AG10803 (cell line): ENCODE results near the gene PLIN5.

Source experiments
- DNase-seq: peaks from one replicate; pipeline ENCODE4 v3.0.0; 2010; ENCODE audit warnings: low read depth
- H3K4me3 ChIP-seq: 2 replicates; pipeline ENCODE4 v1.5.1; 2011; ENCODE audit warnings: mild to moderate bottlenecking, low read length, control low read depth
- CTCF ChIP-seq: conservative IDR thresholded peaks from 2 replicates; pipeline ENCODE4 v1.5.1; 2011; ENCODE audit warnings: mild to moderate bottlenecking, low read length, control low read depth, inconsistent platforms

Gene PLIN5

GRCh38 chr19:4487572-4487971 is 47.5 kb downstream of the PLIN5 start:
- no peak for TF ChIP-seq CTCF

GRCh38 chr19:4483385-4483784 is 51.6 kb downstream of the PLIN5 start:
- TF ChIP-seq CTCF: no peak
- no peak overlapping the region for H3K4me3 ChIP-seq
- no peak for DNase-seq

More at GRCh38 chr19:4487572-4487971, 47.5 kb downstream of the PLIN5 start:
- no peak overlapping the region for H3K4me3 ChIP-seq
- DNase-seq: no peak

GRCh38 chr19:4482721-4483364 is 52.2 kb downstream of the PLIN5 start:
- no peak for TF ChIP-seq CTCF
- no peak for DNase-seq
- H3K4me3 ChIP-seq: no peak overlapping the region

- H3K4me3 ChIP-seq: no peak overlapping the region
- no peak for TF ChIP-seq CTCF
- DNase-seq: no peak
Observed at GRCh38 chr19:4477034-4477801, 57.8 kb downstream of the PLIN5 start.

- H3K4me3 ChIP-seq: peak overlapping the region; percentile 74
- DNase-seq: peak; percentile 56
- TF ChIP-seq CTCF: no peak
Observed at GRCh38 chr19:4474514-4475022, 60.5 kb downstream of the PLIN5 start.

GRCh38 chr19:4473763-4474513 is 61.1 kb downstream of the PLIN5 start:
- TF ChIP-seq CTCF: no peak
- peak; percentile 8 for DNase-seq
- H3K4me3 ChIP-seq: peak overlapping the region; percentile 74
